ENCODE data around the gene ZKSCAN5.
"Not testable (repeated sequence)": the region's sequence is repeated elsewhere in the genome, so short reads cannot be mapped to it uniquely, and the experiment has no call there.

ZKSCAN5 gene

DNA sequence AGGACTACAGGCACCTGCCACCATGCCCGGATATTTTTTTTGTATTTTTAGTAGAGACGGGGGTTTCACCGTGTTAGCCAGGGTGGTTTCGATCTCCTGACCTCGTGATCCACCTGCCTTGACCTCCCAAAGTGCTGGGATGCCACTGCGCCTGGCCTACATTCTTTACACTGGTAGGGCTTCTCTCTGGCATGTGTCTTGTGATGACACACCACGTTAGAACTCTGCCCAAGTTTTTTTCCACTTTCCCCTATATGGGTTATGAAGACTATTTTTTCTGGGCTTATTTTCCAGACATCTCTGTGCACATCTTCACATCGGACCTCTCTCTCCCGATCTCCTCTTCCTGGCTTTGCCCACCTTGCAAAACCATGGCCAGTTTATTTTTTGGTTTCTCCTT is 36.8 kb downstream of the ZKSCAN5 start:
- Histone ChIP-seq H3K27ac (no peak overlapping the region), H3K27me3 (no peaks in the 10 kb centered on the region), H3K4me3 (no peak overlapping the region), H3K9ac (no peak overlapping the region), H3K36me3 (peaks cover 18 to 65% (median 52%) of the 10 kb centered on the region in 11 experiments), H3K4me2 (no peak overlapping the region), H3K9me3 (replicated peaks in 1 of 11) (peaks cover 79 to 98% (median 92%) of the 10 kb centered on the region in 11 experiments), H4K20me1 (no peaks in the 10 kb centered on the region), H3K4me1 (peaks cover 0 to 10% (median 0%) of the 10 kb centered on the region in 10 experiments; a peak in 1 of 20 replicates)
- TF ChIP-seq Cebpa-rat (IDR thresholded peaks at IDR 0.05): no peak

DNA sequence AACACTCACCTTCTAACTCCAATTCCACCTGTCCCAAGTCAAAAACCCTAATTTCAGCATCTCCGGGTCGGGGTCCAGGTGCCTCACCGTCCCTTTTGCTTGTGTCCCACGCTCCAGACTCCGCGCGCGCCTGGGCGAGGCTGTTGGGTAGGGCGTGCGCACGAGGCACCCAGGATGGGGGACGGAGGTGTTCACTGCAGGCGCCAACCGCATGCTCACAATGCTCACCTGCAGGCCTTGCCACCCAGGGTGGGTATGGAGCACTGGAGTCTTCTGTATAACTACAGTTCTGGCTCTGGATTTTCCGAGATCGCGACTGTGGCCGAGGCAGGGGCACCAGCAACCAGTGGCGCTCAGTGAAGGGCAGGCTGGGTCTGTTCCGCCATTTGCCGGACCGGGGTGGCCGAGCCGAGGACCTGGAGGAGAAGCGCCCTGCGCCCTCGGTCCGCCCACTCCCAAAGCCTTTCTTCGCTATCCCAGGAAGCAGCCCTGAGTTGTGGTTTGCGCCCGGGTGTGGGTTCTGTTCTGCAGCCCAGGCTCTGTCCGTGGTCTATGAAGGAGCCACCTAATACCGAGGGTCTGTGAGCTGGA is 38.7 kb downstream of the ZKSCAN5 start:
- H4K20me1 ChIP-seq: no peaks in the 10 kb centered on the region
- 0 out of 20 replicates have a peak overlapping the region, but pooled peaks of 1 of the 10 experiments have one; percentile 6 for H3K4me3 ChIP-seq
- no peak for TF ChIP-seq Cebpa-rat (IDR thresholded peaks at IDR 0.05)
- H3K4me2 ChIP-seq: no peak overlapping the region
- H3K9ac ChIP-seq: no peak overlapping the region
- peaks cover 0 to 10% (median 0%) of the 10 kb centered on the region in 10 experiments; a peak in 1 of 20 replicates for H3K4me1 ChIP-seq
- peaks cover 69 to 79% (median 77%) of the 10 kb centered on the region in 11 experiments for H3K9me3 ChIP-seq (replicated peaks in 1 of 11)
- H3K27me3 ChIP-seq: no peaks in the 10 kb centered on the region
- H3K36me3 ChIP-seq: peaks cover 31 to 79% (median 70%) of the 10 kb centered on the region in 11 experiments
- no peak overlapping the region for H3K27ac ChIP-seq

DNA sequence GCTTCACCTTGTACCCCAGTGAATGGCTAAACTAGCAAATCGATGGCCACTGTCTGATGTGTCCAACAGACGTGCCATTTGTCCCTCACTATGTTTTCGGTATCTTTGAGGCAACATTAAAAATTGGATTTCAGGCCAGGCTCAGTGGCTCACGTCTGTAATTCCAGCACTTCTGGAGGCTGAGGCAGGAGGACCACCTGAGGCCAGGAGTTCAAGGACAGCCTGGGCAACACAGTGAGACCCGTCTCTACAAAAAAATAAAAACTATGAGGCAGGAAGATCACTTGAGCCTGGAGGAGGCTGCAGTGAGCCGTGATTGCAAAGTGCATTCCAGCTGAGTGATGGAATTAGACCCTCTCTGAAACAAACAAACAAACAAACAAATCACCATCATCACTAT is 39.5 kb downstream of the ZKSCAN5 start:
- no peaks in the 10 kb centered on the region for H3K27me3 ChIP-seq
- H3K4me1 ChIP-seq: peaks cover 0 to 10% (median 0%) of the 10 kb centered on the region in 10 experiments; a peak in 1 of 20 replicates
- peaks cover 61 to 71% (median 69%) of the 10 kb centered on the region in 11 experiments for H3K9me3 ChIP-seq (replicated peaks in 1 of 11)
- no peaks in the 10 kb centered on the region for H4K20me1 ChIP-seq
- H3K4me3 ChIP-seq: no peak overlapping the region
- no peak overlapping the region for H3K4me2 ChIP-seq
- TF ChIP-seq Cebpa-rat (IDR thresholded peaks at IDR 0.05): no peak
- H3K27ac ChIP-seq: no peak overlapping the region
- H3K36me3 ChIP-seq: peaks cover 34 to 84% (median 74%) of the 10 kb centered on the region in 11 experiments
- H3K9ac ChIP-seq: no peak overlapping the region

DNA sequence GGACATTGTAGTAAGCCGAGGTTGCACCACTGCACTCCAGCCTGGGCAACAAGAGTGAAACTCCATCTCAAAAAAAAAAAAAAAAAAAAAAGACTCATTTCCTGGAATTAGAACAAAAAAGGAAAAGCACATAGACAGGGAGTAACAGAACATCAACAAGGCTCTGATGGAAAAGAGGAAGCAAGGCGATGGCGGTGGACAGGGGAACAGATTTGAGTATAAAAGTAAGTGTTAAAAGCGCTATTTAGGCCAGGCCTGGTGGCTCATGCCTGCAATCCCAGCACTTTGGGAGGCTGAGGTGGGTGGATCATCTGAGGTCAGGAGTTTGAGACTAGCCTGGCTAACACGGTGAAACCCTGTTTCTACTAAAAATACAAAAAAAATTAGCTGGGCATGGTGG is 40.8 kb downstream of the ZKSCAN5 start:
- H4K20me1 ChIP-seq, H3K4me2 ChIP-seq, H3K4me3 ChIP-seq, H3K27ac ChIP-seq, H3K27me3 ChIP-seq, H3K9ac ChIP-seq: not testable (repeated sequence)
- Histone ChIP-seq H3K9me3 (replicated peaks in 1 of 11) (peaks cover 47 to 62% (median 56%) of the 10 kb centered on the region in 11 experiments), H3K36me3 (peaks cover 34 to 87% (median 78%) of the 10 kb centered on the region in 11 experiments), H3K4me1 (peaks cover 0 to 13% (median 0%) of the 10 kb centered on the region in 10 experiments; a peak in 3 of 20 replicates)

DNA sequence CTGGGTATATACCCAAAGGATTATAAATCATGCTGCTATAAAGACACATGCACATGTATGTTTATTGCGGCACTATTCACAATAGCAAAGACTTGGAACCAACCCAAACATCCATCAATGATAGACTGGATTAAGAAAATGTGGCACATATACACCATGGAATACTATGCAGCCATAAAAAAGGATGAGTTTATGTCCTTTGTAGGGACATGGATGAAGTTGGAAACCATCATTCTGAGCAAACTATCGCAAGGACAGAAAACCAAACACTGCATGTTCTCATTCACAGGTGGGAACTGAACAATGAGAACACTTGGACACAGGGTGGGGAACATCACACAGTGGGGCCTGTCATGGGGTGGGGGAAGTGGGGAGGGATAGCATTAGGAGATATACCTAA is 45.1 kb downstream of the ZKSCAN5 start:
- peaks cover 13 to 35% (median 16%) of the 10 kb centered on the region in 10 experiments for H3K4me1 ChIP-seq
- H3K4me3 ChIP-seq, H3K4me2 ChIP-seq, H3K9ac ChIP-seq, H3K27ac ChIP-seq, H4K20me1 ChIP-seq, H3K27me3 ChIP-seq: not testable (repeated sequence)
- H3K9me3 ChIP-seq (replicated peaks in 1 of 11): peaks cover 5 to 21% (median 13%) of the 10 kb centered on the region in 11 experiments; a peak in 19 of 22 replicates
- H3K36me3 ChIP-seq: peaks cover 25 to 61% (median 53%) of the 10 kb centered on the region in 11 experiments

DNA sequence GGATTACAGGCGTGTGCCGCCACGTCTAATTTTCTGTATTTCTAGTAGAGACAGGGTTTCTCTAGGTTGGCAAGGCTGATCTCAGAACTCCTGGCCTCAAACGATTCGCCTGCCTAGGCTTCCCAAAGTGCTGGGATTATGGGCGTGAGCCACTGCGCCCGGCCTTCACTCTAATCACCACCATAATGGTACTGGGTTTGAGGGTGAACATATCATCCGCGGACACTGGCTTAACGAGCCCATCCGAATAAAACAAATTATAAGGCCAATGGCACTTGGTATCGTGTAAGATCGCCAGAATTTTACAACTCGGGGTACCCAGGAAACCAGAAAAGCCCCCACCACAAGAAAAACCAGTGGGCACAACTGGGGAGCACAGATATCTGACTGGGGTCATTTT is 46.9 kb downstream of the ZKSCAN5 start:
- no peak for TF ChIP-seq Cebpa-rat (IDR thresholded peaks at IDR 0.05)
- H3K27ac ChIP-seq: peak overlapping the region; percentile 78 to 91 (median 86)
- H3K9ac ChIP-seq: peak overlapping the region; percentile 84 to 94 (median 93)
- H3K4me2 ChIP-seq: peak overlapping the region; percentile 79 to 95 (median 92)
- H3K4me3 ChIP-seq: peak overlapping the region; percentile 75 to 98 (median 91)
- peaks cover 13 to 42% (median 21%) of the 10 kb centered on the region in 10 experiments for H3K4me1 ChIP-seq
- no peaks in the 10 kb centered on the region for H3K27me3 ChIP-seq
- peaks cover 28 to 61% (median 51%) of the 10 kb centered on the region in 11 experiments for H3K36me3 ChIP-seq
- H3K9me3 ChIP-seq (replicated peaks in 1 of 11): peaks cover 0 to 6% (median 0%) of the 10 kb centered on the region in 11 experiments; a peak in 3 of 22 replicates
- no peaks in the 10 kb centered on the region for H4K20me1 ChIP-seq

DNA sequence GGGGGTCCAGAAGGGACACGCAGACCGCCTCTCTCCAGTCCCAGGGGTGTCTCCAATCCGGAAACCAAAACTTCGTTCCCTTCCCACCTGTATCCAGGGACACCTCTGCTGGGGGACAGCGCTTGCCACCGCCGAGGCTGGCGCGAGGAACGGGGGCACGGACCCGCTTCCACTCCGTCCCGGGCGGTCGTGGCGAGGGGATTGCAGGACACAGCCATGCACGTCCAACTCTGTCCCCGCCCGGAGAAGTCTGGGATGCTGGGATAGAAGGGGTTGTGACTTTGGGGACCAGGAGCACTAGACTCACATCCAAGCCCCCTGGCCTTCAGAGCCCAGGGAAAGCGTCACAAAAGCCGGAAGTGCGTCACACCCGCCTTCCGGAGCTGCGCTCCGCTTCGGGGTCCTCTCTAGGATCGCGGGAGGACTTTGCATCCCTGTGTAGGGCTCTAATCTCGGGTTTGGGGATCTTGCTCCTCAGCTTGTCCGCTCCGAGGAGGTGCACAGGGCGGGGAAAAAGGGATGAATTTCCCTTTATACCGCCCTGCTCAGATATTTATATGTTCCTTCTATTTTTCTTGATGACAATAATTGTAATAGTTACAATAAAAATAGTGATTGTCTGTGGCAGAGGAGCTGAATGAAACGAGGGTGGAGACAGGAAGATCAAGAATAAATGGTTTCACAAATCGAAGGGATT is 47.5 kb downstream of the ZKSCAN5 start, which contains the start of gene FAM200A:
TSS of gene FAM200A (minus strand) at position 348 of the 697 bp plus-strand sequence. CDS start 3,707 bp downstream, outside the sequence.
- Histone ChIP-seq H3K9me3 (replicated peaks in 1 of 11) (peaks cover 0 to 6% (median 0%) of the 10 kb centered on the region in 11 experiments; a peak in 2 of 22 replicates), H4K20me1 (no peaks in the 10 kb centered on the region), H3K36me3 (peaks cover 30 to 60% (median 49%) of the 10 kb centered on the region in 11 experiments), H3K4me3 (peak within 1 kb of the TSS; percentile 75 to 98 (median 91)), H3K4me2 (peak within 1 kb of the TSS; percentile 79 to 95 (median 92)), H3K27ac (peak within 1 kb of the TSS; percentile 78 to 91 (median 86)), H3K27me3 (no peaks in the 10 kb centered on the region), H3K4me1 (peaks cover 17 to 47% (median 26%) of the 10 kb centered on the region in 10 experiments), H3K9ac (peak within 1 kb of the TSS; percentile 84 to 94 (median 93))
- TF ChIP-seq Cebpa-rat (IDR thresholded peaks at IDR 0.05): no peak

DNA sequence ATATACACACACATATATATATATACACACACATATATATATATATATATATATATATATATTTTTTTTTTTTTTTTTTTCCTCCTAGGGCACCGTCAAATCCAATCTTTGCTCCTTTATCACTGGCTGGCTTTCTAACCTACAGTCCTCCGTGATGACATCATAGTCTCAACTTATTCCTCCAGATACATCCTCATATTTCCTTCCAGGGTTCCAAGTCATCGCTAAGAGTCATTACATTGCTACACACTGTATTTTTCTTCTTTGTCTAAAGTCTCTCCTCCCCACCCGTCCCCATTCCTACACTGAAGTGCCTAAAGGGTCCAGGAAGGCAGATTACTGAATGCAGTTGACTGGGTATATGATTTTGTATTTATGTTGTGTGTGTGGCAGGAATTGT is 48.6 kb downstream of the ZKSCAN5 start:
- 0 out of 22 replicates have a peak overlapping the region, but pooled peaks of 1 of the 11 experiments have one; percentile 13 for H3K4me2 ChIP-seq
- no peak for TF ChIP-seq Cebpa-rat (IDR thresholded peaks at IDR 0.05)

DNA sequence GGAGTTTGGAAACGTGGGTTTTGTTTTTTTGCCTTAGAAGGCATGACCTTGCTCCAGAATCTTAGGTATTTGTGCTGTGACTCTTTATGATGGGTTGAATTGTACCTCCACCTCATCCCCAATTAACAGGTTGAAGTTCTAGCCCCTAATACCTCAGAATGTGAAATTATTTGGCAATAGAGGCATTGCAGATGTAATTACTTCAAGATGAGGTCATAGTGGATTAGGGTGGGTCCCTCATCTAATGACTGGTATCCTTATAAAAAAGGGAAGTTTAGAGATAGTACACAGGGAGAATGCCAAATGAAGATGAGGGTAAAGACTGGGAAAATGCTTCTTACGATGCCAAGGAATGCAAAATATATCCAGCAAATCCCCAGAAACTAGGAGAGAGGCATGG is 50.5 kb downstream of the ZKSCAN5 start:
- Histone ChIP-seq H3K9me3 (replicated peaks in 1 of 11) (peaks cover 0 to 5% (median 0%) of the 10 kb centered on the region in 11 experiments; a peak in 2 of 22 replicates), H3K36me3 (peaks cover 14 to 46% (median 34%) of the 10 kb centered on the region in 11 experiments; a peak in 21 of 22 replicates), H3K4me2 (peak overlapping the region in 5 of 11 experiments; percentile 9 to 94 (median 39); a peak in 6 of 22 replicates), H3K27me3 (no peaks in the 10 kb centered on the region), H3K27ac (peak overlapping the region in 2 of 11 experiments; percentile 18 to 32; a peak in 2 of 22 replicates), H3K4me1 (peaks cover 31 to 60% (median 40%) of the 10 kb centered on the region in 10 experiments), H3K4me3 (no peak overlapping the region), H4K20me1 (peaks cover 0 to 9% (median 0%) of the 10 kb centered on the region in 11 experiments; a peak in 5 of 22 replicates), H3K9ac (no peak overlapping the region)
- TF ChIP-seq Cebpa-rat (IDR thresholded peaks at IDR 0.05): no peak

More for the DNA sequence above, 48.6 kb downstream of the ZKSCAN5 start:
- H4K20me1 ChIP-seq: no peaks in the 10 kb centered on the region
- H3K9ac ChIP-seq: no peak overlapping the region
- no peak overlapping the region for H3K27ac ChIP-seq
- H3K4me1 ChIP-seq: peaks cover 24 to 53% (median 33%) of the 10 kb centered on the region in 10 experiments
- H3K9me3 ChIP-seq (replicated peaks in 1 of 11): peaks cover 0 to 6% (median 0%) of the 10 kb centered on the region in 11 experiments; a peak in 2 of 22 replicates
- H3K27me3 ChIP-seq: no peaks in the 10 kb centered on the region
- H3K4me3 ChIP-seq: no peak overlapping the region
- peaks cover 18 to 50% (median 39%) of the 10 kb centered on the region in 11 experiments for H3K36me3 ChIP-seq

All from BLaER1 treated with 17β-estradiol and CSF1 and Interleukin-3, amounts not matched to agents 10 nM and 100 nM (cell line).